HG03039 (cell line): Measurements from ENCODE around the gene MEX3D.

ENCODE experiments used
- ATAC-seq: cut with Tn5 transposase; IDR thresholded peaks from one replicate; pipeline ENCODE4 v1.9.1; 2021; ENCODE audit warnings: mild to moderate bottlenecking, moderate library complexity; ENCODE audit not compliant: unreplicated experiment

MEX3D gene

GRCh38 chr19:1505991-1506881, 61.9 kb downstream of the MEX3D start:
- no peak for ATAC-seq

- no peak for ATAC-seq
These were observed 63.1 kb downstream of the MEX3D start for GRCh38 chr19:1505012-1505411.
